ENCODE results near the gene RPL5.

DNA sequence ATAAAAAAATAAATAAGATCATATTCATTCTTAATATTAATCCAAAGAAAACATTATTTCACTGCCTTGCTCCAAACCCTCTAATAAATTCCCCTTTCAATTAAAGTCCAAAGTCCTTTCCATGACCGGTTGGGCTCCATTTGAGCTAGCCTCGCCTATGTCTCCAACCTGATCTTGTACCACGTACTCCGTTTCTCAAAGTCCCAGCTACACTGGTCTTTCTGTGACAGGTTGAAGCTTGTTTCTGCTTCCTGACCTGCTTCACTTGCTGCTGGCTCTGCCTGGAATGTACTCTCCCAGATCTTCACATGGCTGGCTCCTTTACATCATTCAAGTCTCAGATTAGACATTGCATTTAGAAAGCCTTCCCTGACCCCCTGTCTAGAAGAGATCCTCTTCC lies 16.4 kb downstream of the RPL5 start:
- TF ChIP-seq, protein P1, sequence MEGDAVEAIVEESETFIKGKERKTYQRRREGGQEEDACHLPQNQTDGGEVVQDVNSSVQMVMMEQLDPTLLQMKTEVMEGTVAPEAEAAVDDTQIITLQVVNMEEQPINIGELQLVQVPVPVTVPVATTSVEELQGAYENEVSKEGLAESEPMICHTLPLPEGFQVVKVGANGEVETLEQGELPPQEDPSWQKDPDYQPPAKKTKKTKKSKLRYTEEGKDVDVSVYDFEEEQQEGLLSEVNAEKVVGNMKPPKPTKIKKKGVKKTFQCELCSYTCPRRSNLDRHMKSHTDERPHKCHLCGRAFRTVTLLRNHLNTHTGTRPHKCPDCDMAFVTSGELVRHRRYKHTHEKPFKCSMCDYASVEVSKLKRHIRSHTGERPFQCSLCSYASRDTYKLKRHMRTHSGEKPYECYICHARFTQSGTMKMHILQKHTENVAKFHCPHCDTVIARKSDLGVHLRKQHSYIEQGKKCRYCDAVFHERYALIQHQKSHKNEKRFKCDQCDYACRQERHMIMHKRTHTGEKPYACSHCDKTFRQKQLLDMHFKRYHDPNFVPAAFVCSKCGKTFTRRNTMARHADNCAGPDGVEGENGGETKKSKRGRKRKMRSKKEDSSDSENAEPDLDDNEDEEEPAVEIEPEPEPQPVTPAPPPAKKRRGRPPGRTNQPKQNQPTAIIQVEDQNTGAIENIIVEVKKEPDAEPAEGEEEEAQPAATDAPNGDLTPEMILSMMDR (conservative IDR thresholded peaks at IDR 0.05; ENCODE audit: low read depth, low read length), result no peak
- TF ChIP-seq EZH2 (IDR thresholded peaks at IDR 0.05; ENCODE audit: borderline replicate concordance, low read depth, low read length, poor library complexity, severe bottlenecking), result no peak

Data from A673 (cell line).